Hepatocyte (in vitro differentiated cells): Measurements from ENCODE around the gene PPP1R3C.

Source experiments
- CTCF ChIP-seq: fragments of 200-600 bp; sonication (generic); IDR thresholded peaks from 2 replicates; pipeline ENCODE4 v1.5.1; 2016; ENCODE audit warnings: antibody characterized with exemption, mild to moderate bottlenecking; ENCODE audit not compliant: poor library complexity
- EZH2 ChIP-seq: fragments of 200-600 bp; sonication (generic); IDR thresholded peaks from 2 replicates; pipeline ENCODE4 v1.6.1; 2016; ENCODE audit warnings: antibody characterized with exemption, mild to moderate bottlenecking, borderline replicate concordance
- EZH2phosphoT487 ChIP-seq: fragments of 200-600 bp; sonication (generic); IDR thresholded peaks from one replicate; pipeline ENCODE4 v1.6.1; 2018; ENCODE audit warnings: antibody characterized with exemption, mild to moderate bottlenecking, low read depth, moderate library complexity; ENCODE audit not compliant: unreplicated experiment, severe bottlenecking

- TF ChIP-seq CTCF: no peak
- TF ChIP-seq EZH2: no peak
- TF ChIP-seq EZH2phosphoT487: no peak
Measured at GRCh38 chr10:91582153-91582554, 50.7 kb downstream of the PPP1R3C start.
